ENCODE measurements around the gene NLGN2.

Gene NLGN2

DNA sequence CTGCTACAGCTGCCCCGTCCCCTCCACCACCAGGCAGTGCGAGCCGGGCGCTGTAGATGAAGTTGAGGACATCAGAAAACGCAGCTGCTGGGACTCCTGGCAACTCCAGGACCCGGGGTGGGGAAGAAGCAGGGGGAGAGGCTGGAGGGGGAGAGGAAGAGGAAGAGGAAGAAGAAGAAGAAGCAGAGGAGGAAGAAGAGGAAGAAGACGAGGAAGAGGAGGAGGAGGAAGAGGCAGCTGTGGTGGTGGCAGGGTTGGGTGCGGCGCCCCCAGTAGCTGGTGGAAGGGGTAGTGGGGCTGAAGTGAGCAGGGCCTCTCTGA, 58.6 kb downstream of the NLGN2 start:
- no peak for DNase-seq (ENCODE audit: low spot score)

DNA sequence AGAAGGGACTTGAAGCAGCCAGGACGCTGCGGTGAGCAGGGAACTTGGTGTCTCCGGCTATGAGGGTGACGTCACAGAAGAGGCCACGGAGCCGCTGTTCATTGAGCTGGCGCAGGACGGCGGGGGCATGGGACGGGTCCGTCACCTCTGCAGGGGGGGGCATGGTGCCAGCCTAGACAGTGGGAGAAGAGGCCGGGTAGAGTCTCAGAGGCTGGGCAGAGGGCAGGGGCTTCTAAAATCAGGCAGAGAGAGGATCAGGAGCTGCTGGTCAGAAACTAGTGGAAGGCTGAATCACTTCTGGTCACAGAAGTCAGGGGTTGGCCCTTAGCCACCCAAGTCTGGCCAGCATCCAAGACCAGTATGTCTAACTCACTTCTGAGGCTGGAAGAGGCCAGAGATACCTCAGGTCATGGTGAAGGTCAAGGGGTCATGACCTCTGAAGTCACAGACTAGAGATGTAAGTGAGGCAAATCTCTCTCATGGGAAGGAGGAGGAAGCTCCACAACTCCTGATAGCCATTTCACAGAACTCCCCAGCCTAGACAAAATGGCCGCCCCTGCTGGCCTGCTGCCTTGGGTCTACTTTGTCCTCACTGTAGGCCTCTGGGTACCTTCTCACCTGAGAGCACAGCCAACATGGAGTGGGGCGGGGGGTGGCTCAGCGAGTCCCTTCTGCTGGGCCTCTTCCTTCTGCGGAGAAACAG, 59.1 kb downstream of the NLGN2 start:
- DNase-seq (ENCODE audit: low spot score): no peak

DNA sequence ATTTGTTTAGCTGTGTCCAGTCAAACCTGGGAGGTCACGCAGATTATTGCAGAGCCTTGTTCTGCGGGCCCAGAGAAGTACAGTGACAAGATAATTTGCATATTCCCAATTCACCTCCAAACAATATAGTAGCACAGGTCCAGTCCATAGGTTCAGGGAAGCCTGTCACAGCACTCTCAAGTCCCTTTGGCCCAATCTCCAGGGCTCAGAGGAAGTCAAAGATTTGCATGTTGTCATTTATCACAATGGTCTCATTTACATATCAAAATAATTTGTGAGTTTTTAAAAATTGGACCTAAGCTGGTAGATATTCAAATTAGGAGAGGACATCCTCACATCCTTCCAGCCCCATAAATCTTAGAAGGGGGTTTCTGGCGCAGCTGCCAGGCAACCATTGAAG, 59.9 kb downstream of the NLGN2 start:
- no peak for DNase-seq (ENCODE audit: low spot score)

DNA sequence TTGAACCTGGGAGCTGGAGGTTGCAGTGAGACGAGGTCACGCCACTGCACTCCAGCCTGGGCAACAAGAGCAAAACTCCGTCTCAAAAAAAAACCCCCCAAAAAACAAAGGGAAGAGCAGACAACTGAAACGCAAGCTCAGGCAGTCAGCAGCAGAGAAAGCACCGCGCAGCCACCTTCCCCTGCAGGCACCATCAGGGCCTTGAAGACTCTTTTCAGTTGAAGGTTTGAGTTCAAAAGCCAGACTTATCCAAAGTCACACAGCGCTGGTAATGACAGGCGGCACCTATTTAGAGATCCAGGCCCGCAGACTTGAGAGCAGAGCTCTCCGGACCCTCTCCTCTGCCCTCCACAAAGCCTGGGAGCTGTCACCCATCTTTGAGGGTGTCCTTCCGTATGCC, 60.6 kb downstream of the NLGN2 start:
- no peak for DNase-seq (ENCODE audit: low spot score)

DNA sequence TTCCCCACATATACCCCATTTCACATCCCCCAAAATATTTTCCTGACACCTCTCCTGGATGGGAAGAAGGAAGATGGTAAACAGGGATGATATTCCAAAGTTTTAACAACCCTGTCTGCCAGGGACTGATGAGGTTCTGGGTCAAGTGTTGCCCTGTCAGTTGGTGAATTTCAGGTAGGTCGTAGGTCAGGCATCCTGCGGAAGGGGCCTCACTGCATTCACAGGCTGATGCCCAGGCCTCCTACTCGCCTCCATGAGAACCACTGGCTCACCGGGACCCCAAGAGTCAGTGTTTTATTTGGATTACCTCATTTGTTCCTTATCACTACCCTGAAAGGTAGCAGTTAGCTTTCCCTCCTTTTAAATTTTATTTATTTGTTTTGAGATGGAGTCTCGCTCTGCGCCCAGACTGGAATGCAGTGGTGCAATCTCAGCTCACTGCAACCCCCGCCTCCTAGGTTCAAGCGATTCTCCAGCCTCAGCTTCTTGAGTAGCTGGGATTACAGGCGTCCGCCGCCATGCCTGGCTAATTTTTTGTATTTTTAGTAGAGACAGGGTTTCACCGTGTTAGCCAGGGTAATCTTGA, 61.3 kb downstream of the NLGN2 start:
- DNase-seq (ENCODE audit: low spot score): no peak
